Endothelial cell of umbilical vein (primary cell): ENCODE measurements around the gene ME3. TPM values are rescaled to one million over a fixed set of nuclear protein-coding genes. Genes with fewer than 3 reads are reported as not detected.

Experiments used
- BruUV-seq: library from RNA; stranded (reverse); fragments of 400-500 nt; replicated peaks from 2 replicates; lab custom pipeline; 2021; lab: Mats Ljungman, UMichigan
- CTCF ChIA-PET: fragments of 300-600, 350-600 bp; sonication (Branson Sonifier 250); formaldehyde crosslinking; loops from one replicate; lab custom pipeline; 2021; ENCODE audit warnings: antibody characterized with exemption, inconsistent platforms; lab: Charles Lee
- POLR2A ChIA-PET: fragments of 300-600, 350-600 bp; sonication (Branson Sonifier 250); formaldehyde crosslinking; loops from one replicate; lab custom pipeline; 2021; ENCODE audit warnings: antibody characterized with exemption, inconsistent platforms; lab: Charles Lee
- DNase-seq: peaks from one replicate; pipeline ENCODE4 v3.0.0-alpha.2; 2011; ENCODE audit warnings: low read depth, low spot score
- FAIRE-seq: peaks from 2 replicates; lab custom pipeline; 2011; peaks lifted over from hg19 to GRCh38; lab: Jason Lieb, UNC
- H2AFZ ChIP-seq: 2 replicates; pipeline ENCODE4 v1.6.0; 2012; ENCODE audit warnings: low read depth, low read length, control low read depth, inconsistent platforms
- H3K27ac ChIP-seq: 2 replicates; pipeline ENCODE4 v1.5.1; 2011; ENCODE audit warnings: low read depth, mild to moderate bottlenecking, control low read depth, low read length, moderate library complexity; ENCODE audit not compliant: insufficient read depth
- H3K27me3 ChIP-seq, 2 experiments: 2 replicates each; pipeline versions ENCODE4 v1.6.0 to v1.6.1; 2011; ENCODE audit warnings: low read length in 2 of 2, mixed read lengths in 1 of 2; ENCODE audit not compliant: control insufficient read depth in 2 of 2, insufficient read depth in 2 of 2
- H3K36me3 ChIP-seq, 2 experiments: 2 replicates in 1 of 2; 3 replicates in 1 of 2; pipeline ENCODE4 v1.5.1; 2011; ENCODE audit warnings: low read length in 2 of 2, mild to moderate bottlenecking in 1 of 2, moderate library complexity in 1 of 2; ENCODE audit not compliant: control insufficient read depth in 2 of 2, insufficient read depth in 2 of 2; ENCODE audit errors: extremely low read depth in 1 of 2
- H3K4me1 ChIP-seq: 3 replicates; pipeline ENCODE4 v1.5.1; 2011; ENCODE audit warnings: mild to moderate bottlenecking, low read length; ENCODE audit not compliant: control insufficient read depth, insufficient read depth; ENCODE audit errors: extremely low read depth
- H3K4me2 ChIP-seq: 2 replicates; pipeline ENCODE4 v1.6.1; 2011; ENCODE audit warnings: low read length, control low read depth, mixed read lengths; ENCODE audit not compliant: insufficient read depth
- H3K4me3 ChIP-seq, 3 experiments: fragments of 200-600 bp in 1 of 3; sonication (generic), shearing (Covaris generic) in 1 of 3; replicated peaks in 1 of 3; 2 replicates each; pipeline ENCODE4 v1.5.1; 2011 to 2016; ENCODE audit warnings: control low read depth in 3 of 3, low read length in 3 of 3, mild to moderate bottlenecking in 2 of 3, inconsistent platforms in 1 of 3, low read depth in 1 of 3, moderate library complexity in 1 of 3; ENCODE audit not compliant: insufficient read depth in 1 of 3
- H3K79me2 ChIP-seq: 2 replicates; pipeline ENCODE4 v1.6.0; 2012; ENCODE audit warnings: low read length, inconsistent platforms; ENCODE audit not compliant: control insufficient read depth, insufficient read depth
- H3K9ac ChIP-seq: replicated peaks from 2 replicates; pipeline ENCODE3; 2011; ENCODE audit warnings: low read length, control low read depth; ENCODE audit not compliant: insufficient read depth; ENCODE audit errors: extremely low read depth
- H3K9me1 ChIP-seq: replicated peaks from 3 replicates; pipeline ENCODE4 v1.6.0; 2011; ENCODE audit warnings: mild to moderate bottlenecking, low read length; ENCODE audit not compliant: control insufficient read depth, insufficient read depth; ENCODE audit errors: extremely low read depth
- H3K9me3 ChIP-seq: replicated peaks from 2 replicates; pipeline ENCODE4 v1.5.1; 2012; ENCODE audit warnings: low read length, inconsistent platforms; ENCODE audit not compliant: control insufficient read depth, insufficient read depth
- H4K20me1 ChIP-seq: replicated peaks from 2 replicates; pipeline ENCODE3; 2011; ENCODE audit warnings: mild to moderate bottlenecking, low read length; ENCODE audit not compliant: control insufficient read depth, insufficient read depth; ENCODE audit errors: extremely low read depth
- CTCF ChIP-seq, 2 donors: IDR thresholded peaks; 1 replicate in 1 of 2; 2 replicates in 1 of 2; pipeline ENCODE4 v1.5.1; 2011; ENCODE audit warnings: low read length in 2 of 2, mild to moderate bottlenecking in 2 of 2, moderate library complexity in 2 of 2, control low read depth in 1 of 2, inconsistent platforms in 1 of 2, low read depth in 1 of 2; ENCODE audit not compliant: insufficient read depth in 1 of 2; ENCODE audit errors: extremely low read depth in 1 of 2
- EZH2 ChIP-seq: IDR thresholded peaks from 2 replicates; pipeline ENCODE4 v1.6.1; 2012; ENCODE audit warnings: borderline replicate concordance, low read depth, mild to moderate bottlenecking, moderate library complexity, low read length, inconsistent platforms; ENCODE audit not compliant: severe bottlenecking
- FOS ChIP-seq: IDR thresholded peaks from 2 replicates; pipeline ENCODE4 v1.6.1; 2011; ENCODE audit warnings: mild to moderate bottlenecking, low read length, moderate library complexity, borderline replicate concordance; ENCODE audit not compliant: insufficient read depth
- GATA2 ChIP-seq: IDR thresholded peaks from 2 replicates; pipeline ENCODE4 v1.7.0; 2011; ENCODE audit warnings: low read depth, mild to moderate bottlenecking, moderate library complexity, mixed read lengths, low read length; ENCODE audit not compliant: insufficient read length, insufficient read depth
- JUN ChIP-seq: IDR thresholded peaks from 2 replicates; pipeline ENCODE4 v1.6.1; 2011; ENCODE audit warnings: borderline replicate concordance, low read depth; ENCODE audit not compliant: insufficient read length, insufficient read depth
- MYC ChIP-seq: IDR thresholded peaks from one replicate; pipeline ENCODE4 v1.6.1; 2011; ENCODE audit warnings: mild to moderate bottlenecking, low read depth, low read length
- POLR2A ChIP-seq: IDR thresholded peaks from 2 replicates; pipeline ENCODE4 v1.6.1; 2012; ENCODE audit warnings: low read depth, mild to moderate bottlenecking, control low read depth, low read length
- POLR2AphosphoS5 ChIP-seq: IDR thresholded peaks from 2 replicates; pipeline ENCODE4 v1.6.1; 2012; ENCODE audit warnings: low read depth, mild to moderate bottlenecking, control low read depth, low read length, moderate library complexity; ENCODE audit not compliant: insufficient read depth
- dilution Hi-C: fragments of 300-500 bp; cut with MboI; formaldehyde crosslinking; loops from one replicate; pipeline ENCODE4 v1.15.0; 2019; ENCODE audit warnings: low sequenced_read_pairs; ENCODE audit not compliant: extremely low pct_ligation_motif_present
- intact Hi-C: fragments of 100-400 bp; cut with micrococcal nuclease; formaldehyde crosslinking; loops from one replicate; pipeline ENCODE4 v1.10.0; 2022
- polyA plus RNA-seq, 4 experiments: library from polyadenylated mRNA; depleted of rRNA in 3 of 4; stranded (reverse) in 3 of 4; unstranded in 1 of 4; fragments of >200 nt; gene quantifications; 2 replicates each; pipeline versions ENCODE4 v1.2.1 to v1.2.3, GENCODE V29; 2011 to 2012; ENCODE audit warnings: missing spikeins in 1 of 4
- total RNA-seq: library from RNA; stranded (reverse); gene quantifications from 2 replicates; pipeline ENCODE4 v1.2.3, GENCODE V29; 2021
- TF ChIP-seq, protein P1 (sequence below): IDR thresholded peaks from 2 replicates; pipeline ENCODE4 v1.6.1; 2011; ENCODE audit not compliant: insufficient read depth, insufficient read length

The ME3 gene
- total and polyA plus RNA-seq, 2 donors (not counting 3 experiments of a cell fraction or from before 2014, with no cell fraction given): 26.9 to 30.4 TPM

DNA sequence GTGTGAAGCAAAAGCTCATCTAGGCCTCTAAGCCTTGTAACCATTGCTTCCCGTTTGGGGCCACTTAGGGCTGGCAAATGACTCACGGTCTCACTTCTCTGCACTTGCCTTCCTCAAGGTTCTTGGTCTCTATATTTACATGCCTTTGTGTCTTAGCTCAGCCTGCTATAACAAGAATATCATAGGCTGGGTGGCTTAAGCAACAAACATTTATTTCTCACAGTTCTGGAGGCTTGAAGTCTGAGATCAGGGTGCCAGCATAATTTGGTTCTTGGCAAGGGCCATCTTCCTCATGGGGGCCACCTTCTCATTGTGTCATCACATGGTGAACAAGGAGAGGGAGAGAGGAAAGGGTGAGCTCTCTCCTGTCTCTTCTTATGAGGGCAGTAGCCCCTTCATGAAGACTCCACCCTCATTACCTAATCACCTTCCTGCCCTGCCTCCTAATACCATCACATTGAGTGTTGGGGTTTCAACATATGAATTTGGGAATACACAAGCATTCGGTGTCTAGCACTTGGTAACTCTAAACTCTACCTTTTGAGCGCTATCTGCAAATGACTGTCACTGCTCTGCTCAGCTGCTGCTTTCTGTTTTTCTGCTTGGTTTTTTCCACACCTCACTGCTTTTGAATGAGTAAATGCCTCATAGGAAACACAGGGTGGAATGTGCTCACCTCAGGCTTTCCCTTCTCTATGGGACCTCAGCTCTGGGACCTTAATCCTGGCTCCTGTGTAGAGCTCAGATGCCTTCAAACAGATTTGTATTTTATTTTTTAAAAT, 16.2 kb upstream of the ME3 start:
- Histone ChIP-seq H3K27me3 (no peaks in the 10 kb centered on the region), H3K27ac (no peak overlapping the region), H3K9me3 (no peaks in the 10 kb centered on the region), H3K4me2 (no peak overlapping the region), H4K20me1 (no peaks in the 10 kb centered on the region), H2AFZ (no peak overlapping the region), H3K36me3 (no peaks in the 10 kb centered on the region), H3K4me1 (peaks cover 5% of the 10 kb centered on the region), H3K79me2 (no peaks in the 10 kb centered on the region), H3K9ac (no peak overlapping the region), H3K4me3 (no peak overlapping the region), H3K9me1 (no peaks in the 10 kb centered on the region)
- FAIRE-seq: no peak
- ChIA-PET CTCF (interaction anchor here (0.6 to 1.1 kb wide), 4 partner anchors 72 to 328 kb away, joined by 3 to 4 read pairs (median 3); no protein-coding TSS in a partner anchor), POLR2A (no interaction called here)
- no TSS peak for BruUV-seq
- dilution Hi-C loops (no loop called here), intact Hi-C loops (no loop called here)
- no peak for TF ChIP-seq MYC
- TF ChIP-seq JUN: no peak
- no peak for DNase-seq

- dilution Hi-C loops: no loop called here
- no peak overlapping the region for H3K9ac ChIP-seq
- TF ChIP-seq POLR2AphosphoS5: no peak
- TF ChIP-seq JUN: no peak
- TF ChIP-seq FOS: peak; percentile 36
- no peak for TF ChIP-seq POLR2A
- TF ChIP-seq EZH2: no peak
- TF ChIP-seq CTCF (IDR thresholded peaks at IDR 0.05; ENCODE audit: extremely low read depth in 1 of 2, insufficient read depth in 1 of 2, low read depth in 1 of 2, low read length in 2 of 2): no peak
- TF ChIP-seq GATA2: peak; percentile 19
- TF ChIP-seq MYC: no peak
- TF ChIP-seq, protein P1, sequence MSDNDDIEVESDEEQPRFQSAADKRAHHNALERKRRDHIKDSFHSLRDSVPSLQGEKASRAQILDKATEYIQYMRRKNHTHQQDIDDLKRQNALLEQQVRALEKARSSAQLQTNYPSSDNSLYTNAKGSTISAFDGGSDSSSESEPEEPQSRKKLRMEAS: no peak
- H3K9me3 ChIP-seq: no peaks in the 10 kb centered on the region
- no peaks in the 10 kb centered on the region for H3K27me3 ChIP-seq
- ChIA-PET CTCF (interaction anchor here (1.4 kb wide), 1 partner anchor 9 kb away, joined by 5 read pairs; no protein-coding TSS in a partner anchor), POLR2A (no interaction called here)
- peaks cover 5% of the 10 kb centered on the region for H3K4me1 ChIP-seq
- no peaks in the 10 kb centered on the region for H4K20me1 ChIP-seq
- FAIRE-seq: no peak
- no TSS peak for BruUV-seq
- no peak overlapping the region for H2AFZ ChIP-seq
- H3K4me2 ChIP-seq: no peak overlapping the region
- no peak overlapping the region for H3K4me3 ChIP-seq
- no peaks in the 10 kb centered on the region for H3K9me1 ChIP-seq
- intact Hi-C loops: no loop called here
- no peaks in the 10 kb centered on the region for H3K79me2 ChIP-seq
- H3K36me3 ChIP-seq: no peaks in the 10 kb centered on the region
- DNase-seq: peak; percentile 27
- H3K27ac ChIP-seq: no peak overlapping the region
These were observed 14.9 kb upstream of the ME3 start for GRCh38 chr11:86687185-86687778.
